ENCODE data around the gene YEATS4. TPM values are rescaled to one million over a fixed set of nuclear protein-coding genes. Genes with fewer than 3 reads are reported as not detected.

Gene YEATS4
- total RNA-seq, 1 experiment from 2014 or later: 42.6 TPM

DNA sequence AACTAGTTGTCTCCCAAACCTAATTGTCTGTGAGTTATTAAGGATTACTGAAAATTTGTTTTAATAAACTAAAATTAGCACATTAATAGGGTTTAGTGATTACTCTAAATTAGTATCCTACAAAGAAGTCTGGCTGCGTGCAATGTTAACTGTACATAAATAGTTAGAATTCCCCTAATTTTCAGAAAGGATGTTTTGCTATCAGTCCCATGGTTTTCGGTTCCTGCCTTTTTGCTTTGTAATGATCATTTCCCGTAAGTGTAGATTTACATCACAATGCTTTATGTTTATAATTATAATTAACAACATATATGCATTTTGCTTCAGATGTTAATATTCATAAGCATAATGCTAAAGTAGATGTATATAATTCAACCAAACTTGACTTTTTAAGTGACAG lies 31.1 kb upstream of the YEATS4 start:
- Histone ChIP-seq H3K4me3 (ENCODE audit: low read depth, low read length) (no peak overlapping the region), H3K27me3 (replicated peaks; ENCODE audit: control insufficient read depth, insufficient read depth, low read length) (no peaks in the 10 kb centered on the region), H3K4me1 (peaks cover 38% of the 10 kb centered on the region), H3K36me3 (ENCODE audit: control insufficient read depth, insufficient read depth, low read length) (no peaks in the 10 kb centered on the region), H3K9me3 (peaks cover 7% of the 10 kb centered on the region; the same call in 1 of the 2 replicates)
- Mint-ChIP-seq H3K27ac (ENCODE audit: unreplicated experiment) (peak overlapping the region; percentile 79), H3K4me1 (ENCODE audit: low read depth, unreplicated experiment) (peaks cover 46% of the 10 kb centered on the region), H3K36me3 (ENCODE audit: insufficient read depth, unreplicated experiment) (peaks cover 95% of the 10 kb centered on the region), H3K9me3 (ENCODE audit: unreplicated experiment) (peaks cover 5% of the 10 kb centered on the region), H3K4me3 (ENCODE audit: unreplicated experiment) (peak overlapping the region; percentile 97), H3K27me3 (ENCODE audit: insufficient read depth, unreplicated experiment) (no peaks in the 10 kb centered on the region)
- ChIA-PET CTCF (no interaction called here), POLR2A (no interaction called here)
- intact Hi-C loops (cut with micrococcal nuclease; ENCODE audit: unreplicated experiment): no loop called here
- no TSS peak for BruUV-seq (replicated peaks)
- no peak for DNase-seq
- TF ChIP-seq, protein P1, sequence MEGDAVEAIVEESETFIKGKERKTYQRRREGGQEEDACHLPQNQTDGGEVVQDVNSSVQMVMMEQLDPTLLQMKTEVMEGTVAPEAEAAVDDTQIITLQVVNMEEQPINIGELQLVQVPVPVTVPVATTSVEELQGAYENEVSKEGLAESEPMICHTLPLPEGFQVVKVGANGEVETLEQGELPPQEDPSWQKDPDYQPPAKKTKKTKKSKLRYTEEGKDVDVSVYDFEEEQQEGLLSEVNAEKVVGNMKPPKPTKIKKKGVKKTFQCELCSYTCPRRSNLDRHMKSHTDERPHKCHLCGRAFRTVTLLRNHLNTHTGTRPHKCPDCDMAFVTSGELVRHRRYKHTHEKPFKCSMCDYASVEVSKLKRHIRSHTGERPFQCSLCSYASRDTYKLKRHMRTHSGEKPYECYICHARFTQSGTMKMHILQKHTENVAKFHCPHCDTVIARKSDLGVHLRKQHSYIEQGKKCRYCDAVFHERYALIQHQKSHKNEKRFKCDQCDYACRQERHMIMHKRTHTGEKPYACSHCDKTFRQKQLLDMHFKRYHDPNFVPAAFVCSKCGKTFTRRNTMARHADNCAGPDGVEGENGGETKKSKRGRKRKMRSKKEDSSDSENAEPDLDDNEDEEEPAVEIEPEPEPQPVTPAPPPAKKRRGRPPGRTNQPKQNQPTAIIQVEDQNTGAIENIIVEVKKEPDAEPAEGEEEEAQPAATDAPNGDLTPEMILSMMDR (IDR thresholded peaks at IDR 0.05; ENCODE audit: insufficient read depth in 1 of 2, low read depth in 1 of 2, low read length in 1 of 2, severe bottlenecking in 1 of 2, unreplicated experiment in 1 of 2): no peak

DNA sequence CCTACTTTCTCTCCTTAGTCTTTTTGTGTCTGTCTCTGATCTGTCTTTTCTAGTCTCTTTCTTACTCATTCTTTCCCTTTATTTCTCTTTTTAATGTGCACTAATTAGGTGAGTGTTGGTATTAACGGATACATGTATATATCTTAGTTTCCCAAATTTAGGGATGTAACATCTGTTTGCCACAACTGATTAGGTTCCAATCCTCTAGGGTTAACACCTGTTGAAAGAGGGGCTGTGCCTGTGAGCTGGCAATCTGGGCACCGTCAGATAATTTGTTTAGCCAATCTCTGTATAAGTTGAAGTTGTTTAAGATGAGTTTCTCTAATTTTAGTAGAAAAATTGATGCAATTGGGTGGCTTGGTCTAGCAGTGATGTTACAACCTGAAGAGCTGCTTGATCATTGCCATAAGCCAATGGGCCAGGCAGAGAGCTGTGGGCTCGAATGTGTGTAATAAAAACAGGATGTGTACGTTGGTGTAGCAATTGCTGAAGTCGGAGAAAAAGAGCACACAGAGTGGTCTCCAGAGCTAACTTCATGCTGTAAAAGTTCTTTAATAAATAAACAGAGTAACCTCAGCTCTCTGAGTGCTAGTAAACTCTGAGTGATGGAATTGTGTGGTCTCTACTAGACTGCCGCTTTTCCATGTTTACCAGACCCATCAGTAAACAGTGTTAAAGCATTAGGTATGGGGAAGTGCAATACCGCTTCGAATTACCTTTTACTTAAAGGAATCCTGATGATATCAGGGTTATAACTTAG lies 29.7 kb upstream of the YEATS4 start:
- POLR2A ChIA-PET: no interaction called here
- H3K4me3 Mint-ChIP-seq (ENCODE audit: unreplicated experiment): peak overlapping the region; percentile 97

More for the DNA sequence above, 29.7 kb upstream of the YEATS4 start:
- H3K36me3 ChIP-seq (ENCODE audit: control insufficient read depth, insufficient read depth, low read length): no peaks in the 10 kb centered on the region
- H3K36me3 Mint-ChIP-seq (ENCODE audit: insufficient read depth, unreplicated experiment): peaks cover 83% of the 10 kb centered on the region
- H3K4me1 Mint-ChIP-seq (ENCODE audit: low read depth, unreplicated experiment): peaks cover 42% of the 10 kb centered on the region
- H3K9me3 Mint-ChIP-seq (ENCODE audit: unreplicated experiment): no peaks in the 10 kb centered on the region
- H3K27me3 ChIP-seq (replicated peaks; ENCODE audit: control insufficient read depth, insufficient read depth, low read length): no peaks in the 10 kb centered on the region
- BruUV-seq (replicated peaks): no TSS peak
- no peak for DNase-seq
- H3K27me3 Mint-ChIP-seq (ENCODE audit: insufficient read depth, unreplicated experiment): no peaks in the 10 kb centered on the region
- H3K4me1 ChIP-seq: peaks cover 38% of the 10 kb centered on the region
- peak overlapping the region; percentile 60 for H3K4me3 ChIP-seq (ENCODE audit: low read depth, low read length)
- intact Hi-C loops (cut with micrococcal nuclease; ENCODE audit: unreplicated experiment): loop anchor here (10.0 kb wide), 2 partner anchors 175 to 405 kb away; partner anchors contain the start of gene RAB3IP
- TF ChIP-seq, protein P1 (IDR thresholded peaks at IDR 0.05; ENCODE audit: insufficient read depth in 1 of 2, low read depth in 1 of 2, low read length in 1 of 2, severe bottlenecking in 1 of 2, unreplicated experiment in 1 of 2): no peak
- CTCF ChIA-PET: no interaction called here
- no peaks in the 10 kb centered on the region for H3K9me3 ChIP-seq
- H3K27ac Mint-ChIP-seq (ENCODE audit: unreplicated experiment): peak overlapping the region; percentile 79

All from Caco-2 (cell line).